MM.1S (cell line): Measurements from ENCODE around the gene PSMB10.

ENCODE experiments used
- EZH2 ChIP-seq: fragments of 300-600 bp; sonication (generic); optimal IDR thresholded peaks from 2 replicates; pipeline ENCODE3; 2017; ENCODE audit warnings: low read depth, mild to moderate bottlenecking, antibody characterized with exemption, low read length, mixed read lengths
- EZH2phosphoT487 ChIP-seq: fragments of 300-600 bp; sonication (generic); IDR thresholded peaks from 2 replicates; pipeline ENCODE4 v1.6.1; 2018; ENCODE audit warnings: antibody characterized with exemption, low read length
- TF ChIP-seq, protein P1 (sequence below): fragments of 300-600 bp; sonication (generic); IDR thresholded peaks from 2 replicates; pipeline ENCODE4 v1.5.1; 2016; ENCODE audit warnings: antibody characterized with exemption, low read length, mixed read lengths

GRCh38 chr16:67926181-67926750 is 10.4 kb downstream of the PSMB10 start:
- TF ChIP-seq, protein P1, sequence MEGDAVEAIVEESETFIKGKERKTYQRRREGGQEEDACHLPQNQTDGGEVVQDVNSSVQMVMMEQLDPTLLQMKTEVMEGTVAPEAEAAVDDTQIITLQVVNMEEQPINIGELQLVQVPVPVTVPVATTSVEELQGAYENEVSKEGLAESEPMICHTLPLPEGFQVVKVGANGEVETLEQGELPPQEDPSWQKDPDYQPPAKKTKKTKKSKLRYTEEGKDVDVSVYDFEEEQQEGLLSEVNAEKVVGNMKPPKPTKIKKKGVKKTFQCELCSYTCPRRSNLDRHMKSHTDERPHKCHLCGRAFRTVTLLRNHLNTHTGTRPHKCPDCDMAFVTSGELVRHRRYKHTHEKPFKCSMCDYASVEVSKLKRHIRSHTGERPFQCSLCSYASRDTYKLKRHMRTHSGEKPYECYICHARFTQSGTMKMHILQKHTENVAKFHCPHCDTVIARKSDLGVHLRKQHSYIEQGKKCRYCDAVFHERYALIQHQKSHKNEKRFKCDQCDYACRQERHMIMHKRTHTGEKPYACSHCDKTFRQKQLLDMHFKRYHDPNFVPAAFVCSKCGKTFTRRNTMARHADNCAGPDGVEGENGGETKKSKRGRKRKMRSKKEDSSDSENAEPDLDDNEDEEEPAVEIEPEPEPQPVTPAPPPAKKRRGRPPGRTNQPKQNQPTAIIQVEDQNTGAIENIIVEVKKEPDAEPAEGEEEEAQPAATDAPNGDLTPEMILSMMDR = peak; percentile 4; the same call in 1 of the 2 replicates
- TF ChIP-seq EZH2 = no peak
- TF ChIP-seq EZH2phosphoT487 = no peak
